Measurements from ENCODE around the gene OSGIN1. TPM values are rescaled to one million over a fixed set of nuclear protein-coding genes. Genes with fewer than 3 reads are reported as not detected.
"Not testable (repeated sequence)": the region's sequence is repeated elsewhere in the genome, so short reads cannot be mapped to it uniquely, and the experiment has no call there.

OSGIN1 gene
- total RNA-seq, 1 donor from 2014 or later = 30.9 TPM

DNA sequence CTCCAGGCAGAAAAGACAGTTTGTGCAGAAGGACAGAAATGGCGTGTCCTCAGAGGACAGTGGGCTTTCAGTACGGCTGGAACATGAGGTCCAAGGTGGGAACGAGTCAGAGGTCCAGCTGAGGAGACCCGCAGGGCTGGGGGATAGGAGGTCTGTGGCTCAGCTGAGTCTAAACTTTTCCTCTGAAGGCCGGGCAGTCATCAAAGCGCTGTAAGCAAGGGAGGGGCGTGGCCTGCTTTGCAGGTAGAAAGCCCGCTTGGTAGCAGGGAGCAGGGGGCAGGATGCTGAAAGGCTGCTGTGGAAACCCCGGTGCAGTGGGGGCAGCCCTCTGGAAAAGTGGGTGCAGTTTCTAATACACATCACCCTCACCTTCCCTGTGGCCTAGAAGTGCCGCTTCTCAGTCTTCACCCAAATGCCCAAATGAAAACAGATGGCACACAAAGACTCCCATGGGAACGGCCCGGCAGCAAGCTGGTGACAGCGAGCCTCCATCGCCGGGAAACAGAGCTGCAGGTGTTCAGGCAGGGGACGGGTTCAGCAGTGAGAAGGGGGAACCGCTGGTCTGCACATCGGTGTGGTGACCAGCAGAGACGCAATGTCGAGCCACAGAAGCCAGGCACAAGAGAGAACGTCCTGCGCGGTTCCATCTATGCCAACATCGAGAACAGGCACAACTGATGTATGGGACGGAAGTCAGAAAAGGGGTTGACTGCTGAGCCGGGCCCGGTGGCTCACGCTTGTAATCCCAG, 12.2 kb upstream of the OSGIN1 start:
- no peak for DNase-seq (ENCODE audit: low spot score)

DNA sequence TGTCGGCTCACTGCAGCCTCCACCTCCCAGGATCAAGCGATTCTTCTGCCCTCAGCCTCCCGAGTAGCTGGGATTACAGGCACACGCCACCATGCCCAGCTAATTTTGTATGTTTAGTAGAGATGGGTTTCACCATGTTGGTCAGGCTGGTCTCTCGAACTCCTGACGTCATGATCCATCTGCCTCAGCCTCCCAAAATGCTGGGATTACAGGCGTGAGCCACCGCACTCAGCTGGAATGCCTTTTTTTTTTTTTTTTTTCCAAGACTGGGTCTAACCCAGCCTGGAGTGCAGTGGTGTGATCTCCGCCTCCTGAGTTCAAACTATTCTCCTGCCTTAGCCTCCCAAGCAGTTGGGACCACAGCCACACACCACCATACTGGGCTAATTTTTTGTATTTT, 11.5 kb upstream of the OSGIN1 start:
- DNase-seq (ENCODE audit: low spot score) = not testable (repeated sequence)

DNA sequence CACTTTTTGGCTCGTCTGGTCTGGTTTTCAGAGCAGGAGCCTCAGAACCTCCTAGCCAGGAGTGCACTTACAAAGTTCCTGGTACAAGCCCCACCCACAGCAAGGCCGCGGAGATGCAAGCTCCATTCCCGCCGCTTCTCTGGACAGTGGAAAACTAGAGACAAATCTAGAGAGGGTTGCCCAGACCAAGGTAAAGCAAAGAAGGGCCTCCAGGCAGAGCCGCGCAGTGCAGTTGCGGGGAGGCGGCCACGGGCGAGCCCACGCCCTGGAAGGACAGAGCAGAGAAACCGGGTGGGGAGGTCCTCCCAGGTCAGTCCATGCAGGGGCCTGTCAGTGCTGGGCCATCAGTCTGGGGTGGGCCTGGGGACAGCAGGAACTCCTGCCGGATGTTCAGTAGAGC, 11.0 kb upstream of the OSGIN1 start:
- no peak for DNase-seq (ENCODE audit: low spot score)

DNA sequence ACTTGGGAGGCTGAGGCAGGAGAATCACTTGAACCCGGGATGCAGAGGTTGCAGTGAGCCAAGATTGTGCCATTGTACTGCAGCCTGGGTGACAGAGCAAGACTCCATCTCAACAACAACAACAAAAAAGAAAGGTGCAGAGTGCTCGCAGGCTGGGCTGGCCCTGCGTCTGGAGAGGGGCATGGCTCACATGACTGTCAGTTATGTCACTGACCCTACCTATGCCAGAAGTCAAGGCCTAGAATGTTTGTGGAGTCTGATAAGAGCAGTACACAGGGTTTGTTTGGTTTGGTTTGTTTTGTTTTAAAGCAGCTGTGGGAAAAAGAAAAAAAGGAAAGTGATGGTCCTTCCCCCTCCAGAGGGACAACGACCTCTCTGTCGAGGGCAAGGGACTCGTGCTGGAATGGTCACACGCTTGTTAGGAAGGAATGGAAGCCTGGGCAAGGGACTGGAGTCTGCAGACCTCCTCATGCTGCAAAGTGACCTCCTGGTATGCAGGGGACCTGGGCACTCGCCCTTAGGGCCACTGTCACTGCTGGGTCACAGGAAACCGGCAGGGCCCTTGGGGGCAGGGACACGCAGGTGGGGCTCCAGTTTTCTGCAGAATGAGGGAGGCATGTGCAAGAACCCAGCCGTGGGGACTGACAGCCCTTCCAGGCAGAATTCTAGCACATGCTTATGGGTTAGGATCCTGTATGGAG, 10.1 kb upstream of the OSGIN1 start:
- no peak for DNase-seq (ENCODE audit: low spot score)

DNA sequence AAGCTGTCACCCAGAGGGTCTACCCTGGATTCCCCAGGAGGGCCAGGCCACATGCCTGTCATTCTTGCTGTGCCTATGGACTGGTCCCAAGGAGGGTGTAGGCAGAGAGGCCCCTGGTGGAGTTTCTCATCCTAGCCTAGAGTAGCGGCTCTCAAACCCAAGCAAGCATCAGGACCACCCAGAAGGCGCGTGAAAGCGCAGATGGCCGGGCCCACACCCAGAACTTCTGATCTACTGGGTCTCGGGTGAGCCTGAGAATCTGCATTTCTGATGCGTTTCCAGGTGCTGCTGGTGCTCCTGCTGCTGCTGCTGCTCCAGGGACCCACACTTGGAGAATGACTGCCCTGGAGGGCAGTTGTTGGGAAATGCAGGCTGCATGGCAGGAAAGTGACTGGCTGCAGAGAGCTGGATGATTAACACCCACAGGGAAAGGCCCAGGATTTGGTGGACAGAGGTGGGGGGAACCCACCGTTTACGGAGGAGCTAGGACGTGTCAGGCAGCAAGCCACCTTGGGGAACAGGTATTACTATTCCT, 9.5 kb upstream of the OSGIN1 start:
- no peak for DNase-seq (ENCODE audit: low spot score)

DNA sequence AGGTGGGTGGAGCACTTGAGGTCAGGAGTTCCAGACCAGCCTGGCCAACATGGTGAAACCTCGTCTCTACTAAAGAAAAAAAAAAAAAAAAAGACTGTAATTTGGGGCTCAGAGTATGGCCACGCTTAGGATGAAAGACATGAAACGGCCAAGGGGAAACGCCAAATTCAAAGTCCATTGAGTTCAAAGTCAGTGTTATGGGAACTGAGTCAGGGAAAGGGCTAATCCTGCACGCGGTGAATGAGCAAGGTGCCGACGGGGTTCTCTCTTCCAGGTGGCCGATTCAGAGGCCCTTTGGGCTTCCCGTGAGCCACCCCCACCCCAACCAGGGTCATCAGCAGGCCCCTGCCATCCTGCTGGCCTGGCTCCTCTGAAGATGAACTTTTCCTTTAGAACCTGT, 7.5 kb upstream of the OSGIN1 start:
- no peak for DNase-seq (ENCODE audit: low spot score)

DNA sequence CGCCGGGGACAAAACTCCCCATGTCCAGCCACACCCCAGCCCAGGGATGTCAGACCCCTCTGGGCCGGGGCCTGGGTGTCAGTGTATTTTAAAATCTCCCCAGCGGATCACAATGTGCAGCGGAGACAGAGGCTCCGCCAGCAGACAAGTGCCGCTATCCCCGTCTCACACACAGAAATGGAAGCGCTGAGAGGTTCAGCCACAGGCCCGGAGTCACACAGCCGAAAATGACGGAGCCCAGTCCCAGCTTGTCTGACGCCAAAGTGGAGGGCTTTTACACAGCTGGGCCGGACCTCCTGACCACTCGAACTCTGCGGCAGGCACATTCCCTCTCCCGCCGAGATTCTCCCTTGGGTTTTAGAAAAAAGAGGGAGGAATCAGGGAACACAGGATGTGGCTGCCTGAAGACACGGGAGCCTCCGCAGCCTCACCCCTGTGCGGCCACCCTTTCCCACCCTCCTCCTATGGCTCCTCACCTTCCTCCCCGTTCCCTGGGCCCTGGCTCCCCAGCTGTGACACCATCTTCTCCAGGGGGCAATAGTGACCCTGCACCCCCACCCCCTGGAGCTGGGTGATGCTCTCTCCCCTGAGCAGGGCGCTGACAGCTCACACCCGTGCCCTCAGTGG, 6.8 kb upstream of the OSGIN1 start:
- no peak for DNase-seq (ENCODE audit: low spot score)

DNA sequence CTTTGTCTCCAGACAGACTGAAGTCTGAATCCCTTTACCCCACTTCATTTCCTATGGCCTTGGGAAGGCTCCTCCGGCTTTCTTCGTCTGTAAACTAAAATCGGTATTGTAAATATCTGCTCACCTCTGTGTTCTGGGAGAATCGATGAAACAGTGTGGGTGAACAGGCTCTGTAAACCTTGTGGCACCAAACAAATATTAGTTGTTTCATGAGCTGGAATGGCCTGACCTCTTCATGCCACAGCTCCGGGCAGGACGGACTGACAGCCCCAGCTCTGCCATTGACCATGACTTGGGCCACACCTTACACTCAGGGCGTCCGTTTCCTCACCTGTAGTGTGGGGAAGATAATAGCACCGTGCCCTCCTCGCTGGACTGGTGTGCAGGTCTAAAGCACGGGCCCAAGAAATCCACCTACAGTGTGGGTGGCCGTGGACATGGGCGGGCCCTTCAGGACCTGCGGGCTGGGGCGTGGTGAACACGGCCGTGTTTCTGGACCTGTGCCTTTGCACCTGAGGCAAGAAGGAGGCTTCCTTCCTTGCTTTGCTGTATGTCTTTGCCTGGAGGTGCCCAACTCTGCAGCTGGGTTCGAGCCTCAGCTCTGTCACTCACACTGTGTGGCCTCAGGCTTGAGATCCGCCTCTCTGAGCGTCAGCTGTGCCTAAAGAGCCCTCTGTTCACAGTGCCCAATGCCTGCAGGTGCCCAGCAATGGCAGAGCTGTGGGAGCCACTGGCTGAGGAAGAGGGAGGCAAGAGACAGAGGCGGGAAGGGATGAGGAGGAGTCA, 6.1 kb upstream of the OSGIN1 start:
- no peak for DNase-seq (ENCODE audit: low spot score)

DNA sequence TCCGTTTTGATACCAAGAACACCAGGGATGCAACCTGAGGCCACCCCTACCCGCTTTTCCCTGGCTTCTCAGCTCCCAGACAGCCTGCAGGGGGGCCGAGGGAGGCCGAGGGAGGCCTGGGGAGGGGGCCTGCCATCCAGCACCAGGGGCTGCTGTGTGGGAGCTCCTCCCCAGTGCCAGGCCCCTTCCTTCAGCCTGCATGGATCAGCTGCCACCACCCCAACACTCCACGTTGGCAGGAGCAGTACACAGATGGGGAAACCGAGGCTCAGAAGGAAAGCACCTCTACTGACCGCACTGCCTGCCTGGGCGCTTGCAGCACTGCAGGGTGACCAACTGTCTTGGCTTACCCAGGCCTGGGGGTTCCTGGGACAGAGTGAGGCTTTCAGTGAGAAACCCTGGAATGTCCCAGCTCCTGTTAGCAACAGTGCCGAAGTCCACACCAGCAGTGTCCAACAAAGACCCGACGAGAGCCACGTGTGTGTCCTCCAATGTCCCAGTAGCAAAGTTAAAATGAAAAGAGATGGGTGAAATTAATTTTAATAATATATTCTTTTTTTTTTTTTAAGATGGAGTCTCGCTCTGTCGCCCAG, 5.3 kb upstream of the OSGIN1 start:
- no peak for DNase-seq (ENCODE audit: low spot score)

DNA sequence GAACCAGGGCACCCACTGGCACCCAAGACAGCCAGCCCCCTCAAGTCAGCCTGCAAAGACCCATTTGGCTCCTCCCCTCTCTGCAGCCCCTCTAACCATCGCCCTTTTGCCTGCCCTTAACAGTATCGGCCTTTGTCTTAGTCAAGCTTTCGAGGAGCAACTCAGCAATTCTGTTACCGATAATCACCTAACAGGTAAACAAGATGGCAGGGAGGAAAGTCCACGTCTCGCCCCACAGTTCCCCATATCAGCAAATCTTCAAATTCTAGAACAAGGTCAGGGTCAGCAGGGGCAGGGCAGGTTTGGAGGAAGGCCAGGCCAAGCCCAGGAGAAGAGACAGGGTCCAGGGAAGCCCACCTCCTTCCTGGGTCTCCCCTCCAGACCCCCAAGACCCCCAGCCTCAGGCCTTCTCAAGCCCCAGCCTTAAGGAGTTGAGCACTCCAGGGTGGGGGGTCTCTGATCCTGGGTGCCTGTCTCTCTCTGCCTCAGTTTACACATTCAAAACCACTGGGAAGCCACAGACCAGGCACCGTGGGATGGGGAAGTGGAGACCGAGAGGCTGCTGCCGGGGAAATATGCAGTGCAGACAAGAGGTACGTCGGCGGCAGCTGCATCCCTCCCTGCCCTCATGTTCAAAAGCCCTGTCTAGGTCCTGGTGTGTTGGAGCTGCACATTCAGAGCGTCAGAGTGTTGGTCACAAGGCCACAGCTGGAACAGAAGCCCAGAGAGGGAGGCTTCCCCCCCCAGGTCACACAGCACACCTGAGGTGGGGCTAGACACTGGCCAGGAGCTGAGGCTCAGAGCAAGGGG, 3.9 kb upstream of the OSGIN1 start:
- DNase-seq (ENCODE audit: low spot score) = no peak

DNA sequence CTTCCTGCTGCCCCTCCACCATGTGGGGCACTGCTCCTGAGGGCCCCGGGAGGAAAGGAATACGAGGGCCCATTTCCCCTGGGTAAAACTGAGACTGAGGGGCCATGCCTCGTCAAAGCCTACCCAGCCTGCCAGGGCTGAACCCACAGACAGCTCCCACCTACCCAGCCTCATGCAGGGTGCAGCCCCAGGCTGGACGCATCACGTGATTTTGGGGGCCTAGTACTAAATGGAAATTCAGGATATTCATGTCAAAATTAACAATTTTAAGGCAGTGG, 3.4 kb upstream of the OSGIN1 start:
- no peak for DNase-seq (ENCODE audit: low spot score)

DNA sequence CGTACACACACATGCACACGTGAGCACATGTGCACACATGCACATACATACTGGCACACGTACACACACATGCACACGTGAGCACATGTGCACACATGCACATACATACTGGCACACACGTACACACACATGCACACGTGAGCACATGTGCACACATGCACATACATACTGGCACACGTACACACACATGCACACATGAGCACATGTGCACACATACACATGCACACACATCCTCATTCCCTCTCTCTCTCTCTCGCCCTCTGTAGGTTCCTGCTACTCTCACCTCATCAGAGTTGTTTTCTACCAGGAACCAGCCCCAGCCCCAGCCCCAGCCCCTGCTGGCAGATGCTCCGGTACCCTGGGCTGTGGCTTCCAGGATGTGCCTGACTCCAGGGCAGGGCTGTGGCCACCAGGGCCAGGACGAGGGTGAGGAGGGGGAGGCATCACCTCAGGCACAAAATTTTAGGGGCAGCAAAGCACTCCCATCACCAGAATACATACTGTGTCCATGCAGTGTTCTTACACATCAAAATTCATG, 2.1 kb upstream of the OSGIN1 start:
- DNase-seq (ENCODE audit: low spot score) = not testable (repeated sequence)

DNA sequence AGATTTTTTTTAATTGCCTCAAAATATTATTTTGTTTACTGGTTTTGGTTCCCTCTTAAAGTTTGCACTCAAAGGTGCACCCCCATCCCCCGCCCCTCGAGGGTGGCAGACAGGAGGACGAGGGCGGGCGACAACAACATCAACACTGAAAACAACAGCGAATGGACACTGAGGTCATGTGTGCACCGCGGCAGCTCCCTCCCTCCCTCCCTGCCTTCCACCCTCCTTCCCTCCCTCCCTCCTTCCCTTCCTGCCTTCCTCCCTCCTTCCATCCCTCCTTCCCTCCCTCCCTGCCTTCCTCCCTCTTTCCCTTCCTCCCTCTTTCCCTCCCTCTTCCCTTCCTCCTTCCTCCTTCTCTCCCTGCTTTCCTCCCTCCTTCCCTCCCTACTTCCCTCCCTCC, 1.5 kb upstream of the OSGIN1 start:
- DNase-seq (ENCODE audit: low spot score) = no peak

DNA sequence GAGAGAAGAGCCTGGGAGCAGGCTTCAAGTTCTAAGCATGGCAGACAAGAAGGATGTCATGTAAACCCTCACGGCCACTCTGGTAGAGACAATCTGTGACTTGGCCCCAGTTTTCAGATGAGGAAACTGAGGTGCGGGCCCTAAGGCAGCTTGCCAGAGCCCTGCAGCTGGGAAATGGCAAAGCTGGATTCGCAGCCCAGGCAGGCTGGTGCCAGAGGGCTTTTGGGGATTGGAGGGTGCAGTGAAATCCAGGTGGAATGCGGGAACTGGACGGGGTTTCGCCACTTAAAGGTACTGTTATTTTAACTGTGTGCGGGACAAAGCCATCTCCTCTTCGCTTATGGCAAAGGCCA, 477 bp upstream of the OSGIN1 start:
- DNase-seq (ENCODE audit: low spot score) = no peak

DNA sequence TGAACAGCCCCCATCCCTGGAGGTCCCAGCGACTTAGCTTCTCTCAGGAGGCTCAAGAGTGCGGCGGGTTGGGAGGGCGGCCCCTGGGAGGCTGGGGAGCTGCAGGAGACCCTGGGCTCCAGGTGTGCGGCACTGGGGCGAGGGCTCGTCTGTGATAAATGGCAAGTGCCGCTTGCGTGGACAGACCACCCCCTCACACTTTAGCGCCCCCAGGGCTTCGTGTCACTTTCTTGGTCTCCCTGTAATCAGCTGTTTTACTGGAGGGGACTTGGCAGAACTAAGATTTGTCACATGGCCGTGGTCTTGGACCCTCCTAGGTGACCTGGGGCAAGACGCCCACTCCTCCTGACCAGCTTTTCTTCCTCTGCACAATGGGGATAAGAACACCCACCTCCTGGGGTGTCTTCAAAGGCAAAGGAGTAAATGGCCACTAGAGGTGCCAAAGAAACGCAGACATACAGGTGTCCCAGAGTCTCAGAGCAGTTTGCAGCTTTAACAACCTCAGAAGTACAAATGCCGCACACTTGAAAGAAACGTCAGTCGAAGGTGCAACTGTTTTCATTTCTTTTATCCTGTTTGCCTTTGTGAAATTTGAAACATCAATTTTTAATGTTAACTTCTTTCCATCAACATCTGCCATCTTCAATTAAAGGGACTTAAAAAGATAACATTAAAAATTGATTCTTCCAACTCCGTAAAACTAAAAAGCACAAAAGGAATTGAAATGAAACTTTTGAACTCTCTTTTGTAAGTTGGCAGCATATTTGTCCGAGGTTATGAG, 946 bp downstream of the OSGIN1 start:
- DNase-seq (ENCODE audit: low spot score) = no peak

DNA sequence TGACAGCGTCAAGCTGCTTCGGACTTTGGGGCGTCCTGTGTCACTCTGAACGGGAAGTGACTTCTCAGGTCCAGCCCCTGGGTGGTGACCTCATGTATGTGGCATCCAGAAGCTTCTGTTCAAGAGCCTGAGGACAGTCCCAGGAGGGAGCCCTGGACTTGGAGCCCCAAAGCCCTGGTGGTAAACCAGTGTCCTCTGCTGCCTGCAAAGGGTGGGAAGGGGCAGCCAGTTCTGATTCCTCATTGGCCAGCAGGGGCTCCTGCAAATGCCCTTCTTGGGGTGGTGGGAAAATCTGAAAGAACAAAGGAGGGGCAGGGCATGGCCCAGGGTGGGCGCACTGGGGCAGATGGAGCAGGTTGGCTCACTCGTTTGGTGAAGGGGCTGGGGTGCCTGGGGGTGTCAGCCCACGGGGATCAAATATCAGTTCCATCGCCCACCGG, 1.6 kb downstream of the OSGIN1 start:
- DNase-seq (ENCODE audit: low spot score) = no peak

DNA sequence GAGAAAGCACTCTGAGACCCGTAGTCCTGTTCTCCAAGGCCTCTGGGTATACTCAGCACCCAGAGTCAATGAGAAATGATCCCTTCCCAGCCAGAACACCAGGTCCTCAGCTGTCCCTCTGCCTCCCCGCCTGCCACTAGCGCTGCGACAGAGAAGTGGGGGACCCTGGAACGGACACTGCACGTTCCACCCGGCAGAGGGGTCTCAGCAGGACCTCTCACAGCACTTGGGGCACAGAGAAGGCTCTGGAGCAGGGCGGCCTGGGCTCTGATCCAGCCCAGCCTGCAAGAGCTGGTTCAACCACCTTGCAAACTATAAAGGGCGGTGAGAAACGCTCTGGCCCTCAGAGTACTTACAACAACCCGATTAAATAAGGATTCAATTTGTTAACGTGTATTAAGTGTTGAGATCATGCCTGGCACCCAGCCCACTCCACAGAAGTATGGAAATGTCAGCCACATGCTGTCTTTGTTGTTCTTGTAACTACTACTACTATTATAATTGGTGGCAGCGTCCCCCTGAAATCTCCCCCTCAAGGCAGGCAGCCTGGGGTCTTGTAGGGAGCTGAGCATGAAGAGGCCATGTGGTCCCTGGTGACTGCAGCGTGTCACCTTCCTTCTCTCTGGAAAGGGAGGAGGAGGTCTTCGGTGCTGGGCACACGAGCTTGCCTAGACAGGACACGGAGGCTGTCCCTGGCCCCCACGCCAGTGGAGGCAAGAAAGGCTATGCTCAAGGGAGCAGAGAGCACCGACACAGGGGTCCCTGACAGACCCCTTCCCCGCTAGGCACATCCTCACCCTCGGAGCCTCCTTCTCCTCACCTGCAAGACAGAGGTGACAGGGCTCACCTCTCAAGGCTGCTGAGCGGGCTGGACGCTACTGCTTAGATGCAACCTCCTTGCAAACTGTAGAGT, 2.4 kb downstream of the OSGIN1 start:
- DNase-seq (ENCODE audit: low spot score) = no peak

Measured in mesenteric fat pad (tissue), 1 donor.